Large intestine (tissue), 3 donors: ENCODE data around the gene ADM5. TPM values are rescaled to one million over a fixed set of nuclear protein-coding genes. Genes with fewer than 3 reads are reported as not detected.
A peak's percentile ranks its signal among the peaks of the same experiment; 100 is the strongest.

Experiments used
- DNase-seq, 2 donors: peaks; one replicate each; pipeline versions ENCODE4 v3.0.0 to v3.0.0-alpha.2; 2013
- H3K27ac ChIP-seq: one replicate; pipeline ENCODE4 v1.5.1; 2013; ENCODE audit warnings: low read length
- H3K27me3 ChIP-seq: 2 replicates; pipeline ENCODE4 v1.6.1; 2013; ENCODE audit warnings: low read length; ENCODE audit not compliant: control insufficient read depth, insufficient read depth
- H3K36me3 ChIP-seq: 2 replicates; pipeline ENCODE4 v1.6.1; 2013; ENCODE audit warnings: low read length; ENCODE audit not compliant: control insufficient read depth, insufficient read depth
- H3K4me1 ChIP-seq: one replicate; pipeline ENCODE4 v1.6.1; 2013; ENCODE audit warnings: low read length; ENCODE audit not compliant: control insufficient read depth, insufficient read depth
- H3K4me3 ChIP-seq: one replicate; pipeline ENCODE4 v1.5.1; 2013; ENCODE audit warnings: low read length
- H3K9me3 ChIP-seq: one replicate; pipeline ENCODE4 v1.6.1; 2013; ENCODE audit warnings: mild to moderate bottlenecking, low read depth, low read length, moderate library complexity; ENCODE audit not compliant: control insufficient read depth
- WGBS: methylation state at CpG from one replicate; pipeline ENCODE4 v1.1.5; 2013; ENCODE audit warnings: low lambda C conversion rate; ENCODE audit not compliant: insufficient coverage; 5-methylcytosine and 5-hydroxymethylcytosine counted together
- polyA plus RNA-seq: library from polyadenylated mRNA; unstranded; fragments of 120-200 nt; gene quantifications from one replicate; pipeline ENCODE4 v1.2.1, GENCODE V29; 2013

Gene ADM5
- polyA plus RNA-seq, 1 donor: 1.4 TPM

DNA sequence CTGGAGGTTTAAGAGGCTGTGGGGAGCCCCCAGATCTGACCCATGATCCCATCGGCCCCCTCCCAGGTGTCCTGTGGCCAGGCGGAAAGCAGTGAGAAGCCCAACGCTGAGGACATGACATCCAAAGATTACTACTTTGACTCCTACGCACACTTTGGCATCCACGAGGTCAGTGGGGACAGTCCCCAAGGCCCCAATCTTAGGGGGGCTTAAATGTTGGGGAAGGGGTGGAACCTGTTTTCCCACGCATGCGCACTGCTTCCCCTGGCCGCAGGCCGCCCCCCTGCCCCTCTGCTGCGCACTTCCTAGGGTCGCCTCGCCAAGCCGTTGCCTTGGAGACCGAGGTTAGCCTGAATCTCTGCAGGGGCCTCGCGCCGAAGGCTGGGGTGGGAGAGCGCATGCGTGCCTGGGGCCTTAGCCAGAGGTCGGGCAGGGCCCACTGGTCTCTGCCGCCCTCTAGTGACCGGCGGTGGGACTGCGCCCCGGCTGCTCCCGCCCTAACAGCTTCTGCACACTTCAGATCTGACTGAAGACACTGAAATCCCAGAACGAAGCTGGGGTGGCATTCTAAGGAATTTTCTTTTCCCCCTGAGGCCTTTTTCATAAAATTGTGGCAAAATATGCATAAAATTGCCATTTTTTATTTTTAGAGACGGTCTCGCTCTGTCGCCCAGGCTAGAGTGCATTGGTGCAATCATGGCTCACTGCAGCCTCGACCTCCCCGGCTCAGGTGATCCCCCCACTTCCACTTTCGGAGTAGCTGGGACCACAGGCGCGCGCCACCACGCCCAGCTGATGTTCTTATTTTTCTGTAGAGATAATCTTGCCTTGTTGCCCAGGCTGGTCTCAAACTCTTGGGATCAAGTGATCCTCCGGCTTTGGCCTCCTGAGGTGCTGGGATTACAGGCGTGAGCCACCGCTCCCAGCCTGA, 8.7 kb upstream of the ADM5 start:
- peak overlapping the region; percentile 21 for H3K27ac ChIP-seq
- WGBS: no CpG with 5 or more reads among the region's 40 CpGs
- peaks cover 43% of the 10 kb centered on the region for H3K36me3 ChIP-seq

GRCh38 chr19:49681830-49682229, 7.6 kb upstream of the ADM5 start:
- Histone ChIP-seq H3K27me3 (no peaks in the 10 kb centered on the region), H3K4me3 (no peak overlapping the region), H3K9me3 (peaks cover 3% of the 10 kb centered on the region), H3K27ac (no peak overlapping the region), H3K4me1 (peaks cover 18% of the 10 kb centered on the region), H3K36me3 (peaks cover 52% of the 10 kb centered on the region)
- DNase-seq: no peak
- no CpG with 5 or more reads among the region's 19 CpGs for WGBS

More for the DNA sequence above, 8.7 kb upstream of the ADM5 start:
- peak; percentile 80 to 90 for DNase-seq
- Histone ChIP-seq H3K27me3 (no peaks in the 10 kb centered on the region), H3K4me1 (peaks cover 22% of the 10 kb centered on the region), H3K9me3 (peaks cover 3% of the 10 kb centered on the region), H3K4me3 (no peak overlapping the region)

DNA sequence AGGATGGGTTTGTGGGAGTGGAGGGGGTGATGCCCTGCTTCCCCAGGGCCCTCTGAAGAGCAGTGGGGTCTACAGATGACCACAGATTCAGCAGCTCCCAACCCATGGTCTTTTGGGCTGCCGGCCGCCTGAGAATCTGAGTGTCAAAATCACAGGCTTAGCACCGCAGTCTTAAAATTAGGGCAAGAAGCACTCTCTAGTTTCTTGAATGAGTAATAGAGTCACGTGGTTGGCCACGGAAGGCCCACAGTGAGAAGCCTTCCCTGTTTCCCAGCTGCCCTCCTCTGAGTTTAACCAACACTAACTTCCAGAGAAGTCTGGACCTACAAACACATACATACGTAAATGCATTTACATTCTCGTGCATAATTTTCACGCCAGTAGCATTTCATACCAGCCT, 7.1 kb upstream of the ADM5 start:
- peaks cover 18% of the 10 kb centered on the region for H3K4me1 ChIP-seq
- H3K9me3 ChIP-seq: peaks cover 3% of the 10 kb centered on the region
- no peak overlapping the region for H3K4me3 ChIP-seq
- no peak for DNase-seq
- H3K27ac ChIP-seq: no peak overlapping the region
- H3K36me3 ChIP-seq: peaks cover 55% of the 10 kb centered on the region
- WGBS: 100% methylated on average over 3 of the region's 8 CpGs
- no peaks in the 10 kb centered on the region for H3K27me3 ChIP-seq

GRCh38 chr19:49683814-49684250, 5.6 kb upstream of the ADM5 start:
- Histone ChIP-seq H3K27me3 (no peaks in the 10 kb centered on the region), H3K27ac (no peak overlapping the region), H3K9me3 (peaks cover 3% of the 10 kb centered on the region), H3K4me3 (no peak overlapping the region), H3K36me3 (peaks cover 63% of the 10 kb centered on the region), H3K4me1 (peaks cover 18% of the 10 kb centered on the region)
- no CpG with 5 or more reads among the region's 18 CpGs for WGBS
- DNase-seq: no peak

GRCh38 chr19:49684251-49684982, 5.0 kb upstream of the ADM5 start:
- Histone ChIP-seq H3K27ac (no peak overlapping the region), H3K9me3 (peaks cover 3% of the 10 kb centered on the region), H3K36me3 (peaks cover 63% of the 10 kb centered on the region), H3K4me3 (no peak overlapping the region), H3K27me3 (peaks cover 6% of the 10 kb centered on the region), H3K4me1 (peaks cover 16% of the 10 kb centered on the region)
- whole genome bisulfite sequencing: 92% methylated on average over 5 of the region's 35 CpGs
- DNase-seq: no peak

GRCh38 chr19:49684983-49685553, 4.3 kb upstream of the ADM5 start:
- Histone ChIP-seq H3K27ac (no peak overlapping the region), H3K27me3 (peaks cover 12% of the 10 kb centered on the region), H3K4me1 (peaks cover 16% of the 10 kb centered on the region), H3K4me3 (no peak overlapping the region), H3K9me3 (peaks cover 6% of the 10 kb centered on the region), H3K36me3 (peaks cover 63% of the 10 kb centered on the region)
- no peak for DNase-seq
- WGBS: no CpG with 5 or more reads among the region's 13 CpGs

- Histone ChIP-seq H3K27me3 (peaks cover 20% of the 10 kb centered on the region), H3K9me3 (peaks cover 8% of the 10 kb centered on the region), H3K27ac (no peak overlapping the region), H3K4me1 (peaks cover 17% of the 10 kb centered on the region), H3K36me3 (peaks cover 62% of the 10 kb centered on the region), H3K4me3 (no peak overlapping the region)
- DNase-seq: no peak
- WGBS: no CpG with 5 or more reads among the region's 23 CpGs
These were observed 3.5 kb upstream of the ADM5 start for GRCh38 chr19:49685845-49686332.

DNA sequence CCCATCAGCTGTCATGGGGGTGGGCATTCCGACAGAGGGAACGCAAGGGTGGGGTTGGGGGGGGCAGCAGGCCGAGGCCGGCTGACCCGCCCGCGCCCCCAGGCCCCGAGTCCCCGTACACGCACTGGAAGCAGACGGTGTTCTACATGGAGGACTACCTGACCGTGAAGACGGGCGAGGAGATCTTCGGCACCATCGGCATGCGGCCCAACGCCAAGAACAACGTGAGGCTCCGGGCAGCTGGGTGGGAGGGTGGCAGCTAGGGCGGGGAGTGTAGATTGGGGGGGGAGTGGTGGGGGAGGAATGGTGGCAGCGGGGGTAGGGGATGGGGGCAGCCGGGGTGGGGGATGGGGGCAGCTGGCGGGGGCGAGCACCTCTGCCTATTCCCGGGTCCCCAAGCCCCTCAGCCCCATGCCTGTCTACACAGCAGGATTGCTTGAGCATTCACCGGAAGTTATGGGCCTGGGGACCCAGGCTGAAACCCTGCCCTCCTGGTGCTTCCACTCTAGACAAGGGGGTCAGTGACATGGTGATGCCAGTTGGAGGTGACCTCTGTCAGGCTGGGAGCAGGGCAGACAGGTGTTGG, 2.8 kb upstream of the ADM5 start:
- WGBS: no CpG with 5 or more reads among the region's 27 CpGs
- Histone ChIP-seq H3K27ac (no peak overlapping the region), H3K36me3 (peaks cover 57% of the 10 kb centered on the region), H3K4me3 (no peak overlapping the region), H3K4me1 (peaks cover 18% of the 10 kb centered on the region), H3K27me3 (peaks cover 27% of the 10 kb centered on the region), H3K9me3 (peaks cover 8% of the 10 kb centered on the region)
- no peak for DNase-seq

DNA sequence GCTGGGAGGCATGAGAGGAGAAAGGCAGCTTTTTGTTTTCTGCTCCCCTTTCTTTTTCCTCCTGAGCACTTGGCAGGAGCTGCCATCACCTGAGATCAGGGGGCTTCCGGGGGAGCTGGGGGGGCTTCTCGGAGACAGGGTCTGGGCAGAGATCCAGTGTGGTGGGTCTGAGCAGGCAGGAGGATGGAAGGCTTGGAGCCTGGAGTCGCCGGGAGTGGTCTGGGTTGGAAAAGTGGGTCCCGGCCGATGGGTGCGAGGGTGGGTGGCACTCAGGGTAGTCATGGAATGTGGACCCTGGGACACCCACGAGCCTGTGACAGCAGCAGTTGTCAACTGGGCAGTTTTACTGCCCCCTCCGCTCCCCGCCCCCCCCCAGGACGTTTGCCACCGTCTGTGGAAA, 2.2 kb upstream of the ADM5 start:
- no peak for DNase-seq
- H3K9me3 ChIP-seq: peaks cover 5% of the 10 kb centered on the region

More for the DNA sequence above, 2.2 kb upstream of the ADM5 start:
- Histone ChIP-seq H3K4me1 (peaks cover 18% of the 10 kb centered on the region), H3K27ac (no peak overlapping the region), H3K27me3 (peaks cover 33% of the 10 kb centered on the region), H3K36me3 (peaks cover 52% of the 10 kb centered on the region), H3K4me3 (no peak overlapping the region)
- no CpG with 5 or more reads among the region's 12 CpGs for WGBS
